SK-N-SH (cell line): ENCODE measurements around the gene CIDEA. TPM values are rescaled to one million over a fixed set of nuclear protein-coding genes. Genes with fewer than 3 reads are reported as not detected.
A peak's percentile ranks its signal among the peaks of the same experiment; 100 is the strongest.

ENCODE experiments used
- CTCF ChIA-PET: fragments of 300-600, 350-600 bp; formaldehyde crosslinking; extraction: SDS; loops from one replicate; lab custom pipeline; 2021; lab: Yijun Ruan, JAX
- POLR2A ChIA-PET: fragments of 350-600 bp; sonication (Branson Sonifier 250); formaldehyde crosslinking; extraction: SDS; loops from one replicate; lab custom pipeline; 2020; ENCODE audit warnings: antibody characterized with exemption, inconsistent platforms; lab: Yijun Ruan, JAX
- DNase-seq: peaks from one replicate; pipeline ENCODE4 v3.0.0; 2012
- H2AFZ ChIP-seq: fragments of 200-600 bp; sonication (generic); 2 replicates; pipeline ENCODE4 v1.8.1; 2016; ENCODE audit warnings: antibody characterized with exemption, mild to moderate bottlenecking, low read depth
- H3F3A ChIP-seq: fragments of 200-600 bp; sonication (generic); replicated peaks from 2 replicates; pipeline ENCODE3; 2016; ENCODE audit warnings: antibody characterized with exemption, mild to moderate bottlenecking; ENCODE audit not compliant: insufficient read depth
- H3K27ac ChIP-seq, 2 experiments: fragments of 200-500 bp in 1 of 2; fragments of 200-600 bp in 1 of 2; sonication (Bioruptor generic) in 1 of 2; sonication (generic), shearing (Covaris generic) in 1 of 2; 2 replicates each; pipeline versions ENCODE4 v1.5.1 to v1.6.1; 2014 to 2016; ENCODE audit warnings: low read depth in 2 of 2, inconsistent platforms in 1 of 2, low read length in 1 of 2, mild to moderate bottlenecking in 1 of 2, mixed read lengths in 1 of 2
- H3K27me3 ChIP-seq: fragments of 200-600 bp; sonication (generic), shearing (Covaris generic); 2 replicates; pipeline ENCODE4 v1.6.1; 2016; ENCODE audit warnings: mixed run types; ENCODE audit not compliant: insufficient read depth
- H3K36me3 ChIP-seq, 2 experiments: fragments of 200-500 bp in 1 of 2; fragments of 200-600 bp in 1 of 2; sonication (Bioruptor generic) in 1 of 2; sonication (generic) in 1 of 2; replicated peaks in 1 of 2; 2 replicates each; pipeline versions ENCODE3 to v1.5.1; 2014 to 2016; ENCODE audit warnings: low read length in 1 of 2, mild to moderate bottlenecking in 1 of 2; ENCODE audit not compliant: insufficient read depth in 2 of 2, control insufficient read depth in 1 of 2
- H3K4me1 ChIP-seq, 2 experiments: fragments of 200-500 bp in 1 of 2; fragments of 200-600 bp in 1 of 2; sonication (Bioruptor generic) in 1 of 2; sonication (generic), shearing (Covaris generic) in 1 of 2; 2 replicates each; pipeline versions ENCODE4 v1.5.1 to v1.6.1; 2014 to 2016; ENCODE audit warnings: low read depth in 1 of 2, low read length in 1 of 2, mixed run types in 1 of 2; ENCODE audit not compliant: insufficient read depth in 2 of 2, control insufficient read depth in 1 of 2
- H3K4me2 ChIP-seq: fragments of 200-600 bp; sonication (generic), shearing (Covaris generic); 2 replicates; pipeline ENCODE4 v1.6.1; 2017; ENCODE audit warnings: mixed run types
- H3K4me3 ChIP-seq, 2 experiments: fragments of 200-500 bp in 1 of 2; fragments of 200-600 bp in 1 of 2; sonication (Bioruptor generic) in 1 of 2; sonication (generic), shearing (Covaris generic) in 1 of 2; 2 replicates each; pipeline versions ENCODE4 v1.5.1 to v1.8.1; 2014 to 2016; ENCODE audit warnings: low read depth in 2 of 2, inconsistent platforms in 1 of 2, low read length in 1 of 2, mild to moderate bottlenecking in 1 of 2, mixed read lengths in 1 of 2, moderate library complexity in 1 of 2
- H3K79me2 ChIP-seq: fragments of 200-600 bp; sonication (generic); 2 replicates; pipeline ENCODE4 v1.8.1; 2017; ENCODE audit warnings: mild to moderate bottlenecking; ENCODE audit not compliant: insufficient read depth
- H3K9ac ChIP-seq: fragments of 200-600 bp; sonication (generic); 2 replicates; pipeline ENCODE4 v1.6.1; 2017; ENCODE audit warnings: mixed run types
- H3K9me2 ChIP-seq: fragments of 200-600 bp; sonication (generic); 2 replicates; pipeline ENCODE4 v1.6.1; 2017; ENCODE audit warnings: mixed run types
- H3K9me3 ChIP-seq: fragments of 200-600 bp; sonication (generic); 2 replicates; pipeline ENCODE4 v1.6.1; 2017; ENCODE audit warnings: mixed run types, mild to moderate bottlenecking, moderate library complexity
- H4K20me1 ChIP-seq: fragments of 200-600 bp; sonication (generic); 2 replicates; pipeline ENCODE4 v1.6.1; 2017; ENCODE audit warnings: mild to moderate bottlenecking, mixed run types; ENCODE audit not compliant: insufficient read depth
- EP300 ChIP-seq, 2 experiments: IDR thresholded peaks; 2 replicates each; pipeline versions ENCODE4 v1.4.0 to v1.6.1; 2012; ENCODE audit warnings: borderline replicate concordance in 1 of 2, low read depth in 1 of 2, low read length in 1 of 2
- FOSL2 ChIP-seq: IDR thresholded peaks from 2 replicates; pipeline ENCODE4 v1.4.0; 2012; ENCODE audit warnings: low read depth, mild to moderate bottlenecking, moderate library complexity, borderline replicate concordance
- FOXM1 ChIP-seq: IDR thresholded peaks from 2 replicates; pipeline ENCODE4 v1.4.0; 2012; ENCODE audit warnings: low read depth, mild to moderate bottlenecking
- IRF3 ChIP-seq: fragments of 150-350 bp; IDR thresholded peaks from 2 replicates; pipeline ENCODE4 v1.6.1; 2016; ENCODE audit warnings: mild to moderate bottlenecking, low read depth, low read length
- MAX ChIP-seq: IDR thresholded peaks from 2 replicates; pipeline ENCODE4 v1.4.0; 2012; ENCODE audit warnings: low read depth
- NRF1 ChIP-seq: IDR thresholded peaks from 2 replicates; pipeline ENCODE4 v1.6.1; 2012; ENCODE audit warnings: low read depth, mild to moderate bottlenecking, low read length
- POLR2AphosphoS5 ChIP-seq: IDR thresholded peaks from 2 replicates; pipeline ENCODE4 v1.6.1; 2012; ENCODE audit warnings: low read depth, low read length
- RFX5 ChIP-seq: IDR thresholded peaks from 2 replicates; pipeline ENCODE4 v1.6.1; 2012; ENCODE audit warnings: mild to moderate bottlenecking, improper control_type of control experiment, low read length
- TAF1 ChIP-seq: IDR thresholded peaks from 2 replicates; pipeline ENCODE4 v1.6.1; 2012; ENCODE audit warnings: low read depth, mild to moderate bottlenecking, low read length, moderate library complexity, borderline replicate concordance
- TCF12 ChIP-seq: IDR thresholded peaks from 2 replicates; pipeline ENCODE4 v1.4.0; 2012
- USF1 ChIP-seq: IDR thresholded peaks from 2 replicates; pipeline ENCODE4 v1.4.0; 2012; ENCODE audit warnings: low read depth, borderline replicate concordance
- WGBS: methylation state at CpG from one replicate; pipeline ENCODE4 v1.1.6; 2017; ENCODE audit warnings: low lambda C conversion rate; 5-methylcytosine and 5-hydroxymethylcytosine counted together
- polyA plus RNA-seq, 3 experiments: library from polyadenylated mRNA; depleted of rRNA; stranded (reverse); fragments of >200 nt; gene quantifications; 2 replicates each; pipeline ENCODE4 v1.2.3, GENCODE V29; 2012

The CIDEA gene
- polyA plus RNA-seq, 1 of the 3 experiments (the other 2 are of a cell fraction) = not detected

GRCh38 chr18:12276736-12277554, 22.8 kb downstream of the CIDEA start:
- DNase-seq = no peak
- POLR2A ChIA-PET = no interaction called here
- no peaks in the 10 kb centered on the region for H3K27me3 ChIP-seq

GRCh38 chr18:12278215-12278671, 24.1 kb downstream of the CIDEA start:
- Histone ChIP-seq H3K9me3 (no peaks in the 10 kb centered on the region), H3K4me3 (no peak overlapping the region), H3K9ac (no peak overlapping the region), H3K27ac (peak overlapping the region in 1 of 2 experiments; percentile 48; a peak in 1 of 4 replicates), H3K27me3 (no peaks in the 10 kb centered on the region), H3F3A (no peaks in the 10 kb centered on the region), H3K9me2 (no peaks in the 10 kb centered on the region), H3K4me2 (no peak overlapping the region), H3K4me1 (peaks cover 0 to 11% of the 10 kb centered on the region in 2 experiments; a peak in 2 of 4 replicates), H2AFZ (0 out of 2 replicates have a peak overlapping the region, but pooled peaks have one; percentile 21), H3K79me2 (no peaks in the 10 kb centered on the region), H4K20me1 (no peaks in the 10 kb centered on the region), H3K36me3 (no peaks in the 10 kb centered on the region)
- POLR2A ChIA-PET = no interaction called here
- DNase-seq = no peak
- TF ChIP-seq MAX (0 out of 2 replicates have a peak, but pooled peaks have one; percentile 23), EP300 (IDR thresholded peaks at IDR 0.05; ENCODE audit: borderline replicate concordance in 1 of 2, low read depth in 1 of 2, low read length in 1 of 2) (no peak)
- 85% methylated on average over 4 of the region's 7 CpGs for WGBS
- CTCF ChIA-PET = interaction anchor here (1.1 to 3.0 kb wide), 3 partner anchors 9 to 50 kb away, joined by 3 to 9 read pairs (median 3); no protein-coding TSS in a partner anchor

More at GRCh38 chr18:12276736-12277554, 22.8 kb downstream of the CIDEA start:
- Histone ChIP-seq H3K9ac (no peak overlapping the region), H3K4me3 (no peak overlapping the region), H3K4me2 (no peak overlapping the region), H3K4me1 (peaks cover 0 to 1% of the 10 kb centered on the region in 2 experiments; a peak in 1 of 4 replicates), H3F3A (no peaks in the 10 kb centered on the region), H3K27ac (no peak overlapping the region), H3K36me3 (no peaks in the 10 kb centered on the region), H4K20me1 (no peaks in the 10 kb centered on the region), H2AFZ (no peak overlapping the region), H3K9me3 (no peaks in the 10 kb centered on the region), H3K9me2 (no peaks in the 10 kb centered on the region), H3K79me2 (no peaks in the 10 kb centered on the region)
- TF ChIP-seq FOXM1 = no peak
- TF ChIP-seq RFX5 = no peak
- no peak for TF ChIP-seq POLR2AphosphoS5
- TF ChIP-seq TAF1 = no peak
- no peak for TF ChIP-seq NRF1
- no peak for TF ChIP-seq IRF3
- no peak for TF ChIP-seq FOSL2
- no peak for TF ChIP-seq TCF12
- no peak for TF ChIP-seq USF1
- CTCF ChIA-PET = interaction anchor here (0.8 to 3.0 kb wide), 2 partner anchors 11 to 1524 kb away, joined by 3 to 9 read pairs; no protein-coding TSS in a partner anchor
- 94% methylated on average over 15 of the region's 26 CpGs for WGBS
